ENCODE results near the gene SPRR1B. TPM values are rescaled to one million over a fixed set of nuclear protein-coding genes. Genes with fewer than 3 reads are reported as not detected.

The SPRR1B gene
- total RNA-seq, 1 experiment from 2014 or later = not detected

- Histone ChIP-seq H3K4ac (ENCODE audit: low read depth, low read length) (no peak overlapping the region), H3K9ac (ENCODE audit: extremely low read depth, insufficient read length, low read length) (no peak overlapping the region), H3K18ac (ENCODE audit: insufficient read length, low read depth, low read length) (no peak overlapping the region), H3K56ac (ENCODE audit: insufficient read length, low read depth, low read length) (no peak overlapping the region), H3K23me2 (ENCODE audit: insufficient read length, low read depth, low read length, poor library complexity, severe bottlenecking) (no peaks in the 10 kb centered on the region), H2AK5ac (ENCODE audit: insufficient read length, low read length) (no peak overlapping the region), H2BK5ac (ENCODE audit: insufficient read length, low read length) (no peak overlapping the region), H4K5ac (ENCODE audit: insufficient read length, low read depth, low read length) (no peak overlapping the region), H3K27ac (ENCODE audit: insufficient read length, low read depth, low read length) (no peak overlapping the region), H3K27me3 (ENCODE audit: insufficient read depth, low read length) (no peaks in the 10 kb centered on the region), H3K14ac (ENCODE audit: insufficient read depth, low read length) (no peak overlapping the region), H3K79me2 (ENCODE audit: insufficient read depth, low read length) (no peaks in the 10 kb centered on the region), H3K4me1 (ENCODE audit: insufficient read depth, low read length) (peaks cover 3% of the 10 kb centered on the region; the same call in 1 of the 2 replicates), H4K91ac (ENCODE audit: insufficient read length, low read depth, low read length) (no peak overlapping the region), H2BK12ac (ENCODE audit: insufficient read length, low read depth, low read length) (no peak overlapping the region), H3K23ac (ENCODE audit: insufficient read length, low read depth, low read length) (no peak overlapping the region), H3K79me1 (ENCODE audit: insufficient read depth, low read depth, low read length, poor library complexity, severe bottlenecking) (no peaks in the 10 kb centered on the region), H2BK20ac (ENCODE audit: low read depth, low read length, poor library complexity, severe bottlenecking) (no peak overlapping the region), H2BK15ac (ENCODE audit: low read depth, low read length) (no peak overlapping the region), H3T11ph (ENCODE audit: low read length) (no peak overlapping the region), H4K8ac (replicated peaks; ENCODE audit: insufficient read length, low read depth, low read length) (no peak overlapping the region), H2BK120ac (ENCODE audit: low read depth, low read length, poor library complexity, severe bottlenecking) (no peak overlapping the region), H3K9me3 (ENCODE audit: control insufficient read depth, low read depth, low read length) (no peaks in the 10 kb centered on the region), H2AFZ (ENCODE audit: low read length) (no peak overlapping the region), H4K20me1 (ENCODE audit: control insufficient read depth, insufficient read depth, insufficient read length) (no peaks in the 10 kb centered on the region), H3K4me2 (ENCODE audit: insufficient read depth, insufficient read length, low read length) (no peak overlapping the region)
- H3K27me3 Mint-ChIP-seq (ENCODE audit: low read depth) = no peaks in the 10 kb centered on the region
- no peak for DNase-seq
- H3K4me3 Mint-ChIP-seq = no peak overlapping the region
- H3K9me3 Mint-ChIP-seq = peaks cover 0 to 3% of the 10 kb centered on the region in 2 experiments; a peak in 3 of 5 replicates
- no CpG with 5 or more reads among the region's 1 CpG for WGBS (ENCODE audit: extremely low coverage, insufficient read length, low lambda C conversion rate)
- H3K36me3 Mint-ChIP-seq (ENCODE audit: insufficient read depth in 1 of 3, low read depth in 3 of 3) = no peaks in the 10 kb centered on the region; a peak in 1 of 7 replicates
- H3K27ac Mint-ChIP-seq = no peak overlapping the region
- peaks cover 11 to 25% of the 10 kb centered on the region in 2 experiments for H3K4me1 Mint-ChIP-seq
- TF ChIP-seq CTCF (conservative IDR thresholded peaks at IDR 0.05) = no peak
Measured at GRCh38 chr1:153024413-153024812, 6.6 kb upstream of the SPRR1B start.

All from H9 (cell line).